Right kidney (tissue), 1 donor: ENCODE measurements around the gene POC1A.

Source experiments
- DNase-seq: peaks from one replicate; pipeline ENCODE4 v3.0.0-alpha.2; 2016

POC1A gene

DNA sequence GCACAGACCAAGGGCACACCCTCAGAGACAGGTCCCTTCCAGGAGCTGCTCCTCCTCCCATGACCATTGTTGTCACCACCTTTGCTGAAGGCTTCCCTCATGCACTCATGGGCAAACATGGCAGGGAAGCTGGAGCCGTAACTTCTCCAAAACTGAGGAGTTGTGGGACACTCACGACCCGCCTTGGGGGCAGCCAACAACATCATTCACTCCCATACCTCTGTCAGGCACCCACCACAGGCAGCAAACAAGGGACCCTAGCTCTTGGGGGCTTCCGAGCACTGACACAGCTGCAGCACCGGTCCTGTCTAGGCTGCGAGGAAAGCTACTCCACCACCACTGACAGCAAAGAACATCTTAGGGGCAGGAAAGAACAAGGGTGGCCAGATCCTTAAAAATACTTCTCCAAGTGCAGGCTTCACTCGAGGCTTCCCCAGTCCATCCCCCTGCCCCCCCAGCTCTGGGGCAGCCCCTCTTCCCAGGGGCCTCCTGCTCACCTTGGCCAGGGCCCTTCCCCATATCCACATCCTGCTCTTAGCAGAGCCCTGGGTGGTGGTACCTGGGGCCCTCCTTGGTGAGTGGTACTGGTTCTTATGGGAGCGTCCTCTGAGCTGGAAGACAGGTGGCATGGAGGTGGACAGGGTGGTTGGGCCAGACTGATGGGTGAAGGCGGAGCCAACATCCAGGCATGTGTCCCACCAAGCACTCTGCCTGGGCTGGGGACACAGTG lies 69.8 kb downstream of the POC1A start:
- no peak for DNase-seq

DNA sequence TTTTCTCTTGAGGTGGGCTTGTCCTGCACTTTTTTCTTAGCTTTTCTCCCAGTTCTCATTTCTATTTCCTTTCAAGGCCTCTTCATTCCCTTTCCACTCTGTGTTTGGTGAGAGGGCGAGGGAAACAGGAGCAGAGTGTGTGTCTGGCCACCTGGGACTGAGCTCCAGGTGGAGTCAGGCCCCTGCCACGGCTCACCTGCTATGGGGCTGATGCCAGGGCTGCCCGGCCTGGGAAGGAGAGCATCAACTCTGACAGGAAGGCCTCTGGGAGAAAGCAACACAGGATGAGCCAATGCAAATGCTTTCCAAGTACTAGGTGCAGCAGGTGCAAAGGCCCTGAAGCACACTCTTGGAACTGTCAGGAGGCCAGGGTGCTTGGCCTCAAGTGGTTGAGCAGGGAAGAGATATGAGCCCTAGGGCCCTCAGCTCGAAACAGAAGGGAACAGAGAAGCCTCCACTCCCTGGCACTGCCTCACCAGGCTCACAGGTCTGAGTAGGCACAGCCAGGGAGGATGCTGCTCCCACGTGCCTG lies 70.6 kb downstream of the POC1A start:
- no peak for DNase-seq

- no peak for DNase-seq
Measured at GRCh38 chr3:52082951-52083350, 71.3 kb downstream of the POC1A start.

- DNase-seq, result no peak
Measured at GRCh38 chr3:52080830-52081719, 73.1 kb downstream of the POC1A start.

DNA sequence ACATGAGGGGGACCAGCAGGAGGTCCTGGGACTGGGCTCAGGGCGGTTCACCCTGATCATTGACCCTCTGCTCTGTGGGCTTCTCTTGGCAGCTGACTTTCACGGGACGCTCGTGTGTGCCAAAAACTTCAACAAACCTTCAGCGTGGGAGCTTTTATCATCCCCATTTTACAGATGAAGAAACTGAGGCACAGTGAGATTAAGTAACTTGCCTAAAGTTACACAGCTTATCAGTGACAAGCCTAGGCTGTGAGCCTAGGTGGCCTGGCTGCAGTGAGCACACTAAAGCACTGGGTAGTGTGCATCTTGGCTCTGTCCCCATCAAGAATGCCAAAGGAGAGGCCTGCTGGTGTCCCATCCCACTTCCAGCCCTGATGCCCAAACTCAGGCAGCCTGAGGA lies 74.3 kb downstream of the POC1A start:
- DNase-seq, result no peak

- no peak for DNase-seq
Measured at GRCh38 chr3:52078781-52079560, 75.3 kb downstream of the POC1A start.

DNA sequence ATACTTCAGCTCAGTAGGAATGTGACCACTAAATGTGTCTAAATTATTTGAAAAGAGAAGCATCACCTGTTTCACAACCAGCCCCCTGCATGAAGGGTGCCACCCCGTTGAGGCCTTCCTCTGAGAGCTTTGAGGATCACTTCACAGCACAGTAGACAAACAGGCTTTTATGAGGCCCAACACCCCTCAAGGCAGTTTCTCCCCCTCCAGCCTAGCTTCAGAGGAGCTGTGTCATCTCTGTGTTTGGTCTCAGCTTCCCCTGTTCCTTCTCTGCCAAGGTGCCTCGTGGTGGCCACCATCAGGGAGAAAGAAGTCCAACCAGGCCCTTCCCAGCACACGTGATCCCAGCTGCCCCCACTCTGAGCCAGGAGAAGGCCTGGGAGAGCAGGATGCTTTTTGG lies 76.3 kb downstream of the POC1A start:
- no peak for DNase-seq

DNA sequence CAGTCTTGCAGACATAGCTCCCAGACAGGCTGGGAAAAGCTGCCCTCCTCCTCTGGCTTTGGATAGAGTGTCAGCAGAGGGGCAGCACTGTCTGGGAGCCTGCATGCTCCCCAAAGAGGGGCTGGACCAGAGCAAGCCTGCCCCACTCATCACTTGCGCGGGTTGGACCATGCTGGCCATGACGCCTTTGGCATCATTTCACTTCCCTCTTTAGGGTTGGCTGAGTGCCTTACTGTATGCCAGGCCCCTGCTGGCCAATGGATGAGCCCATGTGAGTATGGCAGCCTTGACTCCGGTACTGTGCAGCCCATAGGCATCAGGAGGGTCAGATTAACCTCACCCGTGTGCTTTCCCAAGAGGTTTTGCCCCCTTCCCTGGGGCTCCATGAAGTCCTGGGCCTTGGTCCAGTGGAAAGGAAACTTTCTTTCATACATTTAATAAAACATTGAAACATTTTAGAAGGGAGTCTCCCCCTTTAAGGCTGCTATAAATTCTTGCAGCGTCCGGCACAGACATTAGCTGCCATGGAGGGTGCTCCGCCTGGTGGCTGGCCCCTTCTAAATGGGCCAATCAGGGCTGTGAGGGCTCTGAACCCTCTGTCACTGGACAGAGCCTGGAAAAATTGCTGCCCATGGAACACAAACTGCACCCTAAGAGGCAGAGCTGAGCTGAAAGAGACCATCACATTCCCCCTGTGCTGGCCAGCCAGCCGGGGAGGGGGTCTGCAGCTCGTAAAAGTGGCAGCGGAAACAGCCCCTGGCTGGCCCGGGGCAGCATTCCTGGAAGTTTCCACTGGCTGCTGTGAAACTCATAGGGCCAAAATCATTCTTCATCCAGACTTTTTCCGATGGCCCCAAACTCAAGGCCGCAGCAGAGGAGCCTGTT lies 77.1 kb downstream of the POC1A start:
- peak; percentile 52 for DNase-seq

- DNase-seq, result no peak
Measured at GRCh38 chr3:52073490-52073889, 80.7 kb downstream of the POC1A start.

DNA sequence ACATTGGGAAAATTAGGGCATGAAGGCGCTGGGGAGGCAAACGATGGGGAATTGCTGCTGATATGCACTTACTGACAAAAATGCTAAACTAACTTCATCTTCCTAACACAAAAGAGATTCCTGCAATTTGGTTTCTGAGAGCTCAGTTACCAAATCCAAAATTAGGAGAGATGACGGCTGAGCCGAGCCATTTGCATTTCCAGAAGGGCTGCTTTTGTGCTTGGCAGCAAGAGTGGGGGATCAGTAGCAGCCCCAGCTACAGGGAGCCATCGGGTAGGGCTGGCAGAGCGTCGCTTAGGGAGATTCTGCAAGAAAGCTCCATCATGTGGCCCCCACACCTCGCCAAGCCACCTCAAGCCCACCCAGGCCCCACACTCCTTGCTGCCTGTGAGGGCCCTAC lies 81.8 kb downstream of the POC1A start:
- no peak for DNase-seq

- DNase-seq, result no peak
Measured at GRCh38 chr3:52072020-52072419, 82.2 kb downstream of the POC1A start.

DNA sequence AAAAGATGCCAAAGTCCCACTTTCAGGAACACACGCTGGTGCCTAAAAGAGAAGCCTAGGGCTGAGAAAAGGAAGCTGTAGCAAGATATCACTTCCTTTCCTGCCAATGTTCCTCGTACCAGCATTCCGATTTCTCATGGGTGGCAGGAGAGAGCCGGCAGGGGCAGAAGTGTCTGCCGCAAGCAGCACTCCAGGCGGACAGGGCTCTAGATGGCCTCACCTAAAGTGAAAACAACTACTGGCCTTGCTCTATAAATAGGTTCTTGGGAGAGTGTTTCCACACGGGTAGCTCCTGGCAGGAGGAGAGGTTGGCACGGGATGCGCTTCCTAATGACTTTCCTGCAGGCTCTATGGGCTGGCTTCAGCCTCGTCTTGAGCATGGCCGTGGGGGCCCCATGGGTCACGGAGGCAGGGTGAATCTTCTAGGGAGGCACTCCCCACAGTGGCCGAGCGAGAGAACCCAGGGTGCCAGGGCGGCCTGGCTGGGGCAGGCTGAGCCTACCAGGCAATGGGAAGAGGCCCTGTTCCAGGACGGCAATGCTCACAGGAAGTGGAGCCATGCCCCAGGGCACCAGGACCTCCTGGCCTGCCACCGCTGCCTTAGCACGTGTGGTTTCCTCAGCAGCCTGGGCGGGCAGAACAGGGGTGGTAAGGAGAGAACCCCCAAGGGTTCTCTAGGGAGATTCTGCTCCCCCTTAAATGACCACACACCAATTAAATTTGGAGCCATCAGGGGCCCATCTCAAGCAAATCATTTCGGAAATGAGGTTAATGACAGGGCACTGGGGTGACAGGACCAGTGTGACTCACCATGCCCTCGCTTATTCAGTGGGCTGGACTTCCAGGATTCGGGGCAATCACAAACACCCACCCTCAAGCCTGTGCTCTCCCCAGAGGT lies 83.2 kb downstream of the POC1A start:
- DNase-seq, result no peak

DNA sequence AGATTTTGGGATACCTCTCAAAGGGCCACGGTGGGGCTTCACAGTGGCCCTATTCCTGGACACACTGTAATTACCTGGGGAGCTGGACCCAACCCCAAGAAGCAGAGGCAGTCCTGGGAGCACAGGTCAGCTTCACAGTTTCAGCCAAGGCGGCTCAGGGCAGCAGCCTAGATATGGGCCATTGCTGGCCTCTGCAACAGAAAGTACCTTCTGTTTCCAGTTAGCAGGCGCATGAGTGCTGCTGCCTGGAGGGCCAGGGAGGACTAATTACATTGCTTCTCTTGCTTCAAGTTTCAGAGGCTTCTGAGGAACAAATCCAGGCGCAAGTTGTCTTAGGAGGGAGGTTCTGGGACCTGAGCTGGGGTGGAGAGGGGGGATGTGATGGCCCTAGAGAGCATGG lies 84.4 kb downstream of the POC1A start:
- DNase-seq, result no peak

DNA sequence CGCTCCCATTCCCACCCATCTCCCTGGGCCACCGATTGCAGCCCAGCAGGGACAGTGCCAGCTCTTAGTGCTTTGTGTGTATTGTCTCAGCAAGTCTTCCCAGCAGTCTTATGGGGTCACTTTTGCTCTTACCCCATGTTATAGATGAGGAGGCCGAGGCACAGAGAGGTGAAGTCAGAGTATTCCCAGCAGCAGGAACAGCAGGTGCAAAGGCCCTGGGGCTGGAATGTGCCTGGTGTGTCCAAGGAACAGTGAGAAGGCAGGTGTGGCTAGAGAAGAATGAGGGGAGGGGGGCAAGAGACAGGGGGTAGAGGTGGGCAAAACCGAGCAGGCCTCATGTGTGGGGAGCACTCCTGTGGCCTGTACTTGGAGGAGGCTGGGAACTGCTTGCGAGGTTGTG lies 85.1 kb downstream of the POC1A start:
- no peak for DNase-seq

DNA sequence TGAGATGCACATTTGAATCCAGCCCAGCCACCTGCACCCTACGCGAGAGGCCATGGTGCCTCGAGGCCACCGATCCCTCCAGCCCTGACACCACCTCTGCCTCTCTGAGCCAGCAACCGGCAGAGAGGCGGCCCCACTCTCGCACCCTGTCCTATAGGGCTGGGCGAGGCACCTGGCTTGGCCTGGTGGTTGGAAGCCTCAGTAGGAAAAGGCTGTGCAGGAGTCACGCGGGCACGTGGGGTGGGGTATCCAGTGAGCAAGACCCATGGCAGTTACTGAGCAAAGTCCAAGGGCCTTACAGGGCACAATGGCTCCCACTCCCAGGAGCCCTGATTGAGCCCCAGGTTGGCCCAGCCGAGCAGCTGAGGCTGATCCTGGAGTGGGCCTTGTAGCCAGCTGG lies 85.5 kb downstream of the POC1A start:
- no peak for DNase-seq

- DNase-seq, result peak; percentile 72
Measured at GRCh38 chr3:52068055-52068571, 86.1 kb downstream of the POC1A start.

- no peak for DNase-seq
Measured at GRCh38 chr3:52067526-52067925, 86.7 kb downstream of the POC1A start.

GRCh38 chr3:52067046-52067445 lies 87.2 kb downstream of the POC1A start:
- DNase-seq, result no peak

GRCh38 chr3:52065264-52065756 lies 88.9 kb downstream of the POC1A start:
- no peak for DNase-seq

- no peak for DNase-seq
Measured at GRCh38 chr3:52064561-52064960, 89.7 kb downstream of the POC1A start.
